ENCODE measurements around the gene NRDC.

DNA sequence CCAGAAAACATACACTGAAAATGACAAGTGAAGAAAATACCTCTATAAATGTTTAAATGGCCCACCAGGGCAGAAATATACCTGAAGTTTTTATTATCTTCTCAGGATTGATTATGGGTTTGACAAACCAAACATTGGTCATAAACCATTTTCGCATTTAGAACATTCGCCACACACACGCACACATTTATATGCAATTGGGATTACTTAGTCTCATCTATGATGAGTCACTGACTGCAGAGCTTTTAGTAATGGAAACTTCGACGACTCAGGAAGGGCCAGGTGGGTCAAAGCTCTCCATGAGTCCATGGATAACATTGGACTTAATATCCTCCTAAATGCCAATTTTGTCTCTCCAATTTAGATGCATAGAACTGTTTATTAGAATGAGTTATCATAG, 16.9 kb downstream of the NRDC start:
- TF ChIP-seq, protein P1, sequence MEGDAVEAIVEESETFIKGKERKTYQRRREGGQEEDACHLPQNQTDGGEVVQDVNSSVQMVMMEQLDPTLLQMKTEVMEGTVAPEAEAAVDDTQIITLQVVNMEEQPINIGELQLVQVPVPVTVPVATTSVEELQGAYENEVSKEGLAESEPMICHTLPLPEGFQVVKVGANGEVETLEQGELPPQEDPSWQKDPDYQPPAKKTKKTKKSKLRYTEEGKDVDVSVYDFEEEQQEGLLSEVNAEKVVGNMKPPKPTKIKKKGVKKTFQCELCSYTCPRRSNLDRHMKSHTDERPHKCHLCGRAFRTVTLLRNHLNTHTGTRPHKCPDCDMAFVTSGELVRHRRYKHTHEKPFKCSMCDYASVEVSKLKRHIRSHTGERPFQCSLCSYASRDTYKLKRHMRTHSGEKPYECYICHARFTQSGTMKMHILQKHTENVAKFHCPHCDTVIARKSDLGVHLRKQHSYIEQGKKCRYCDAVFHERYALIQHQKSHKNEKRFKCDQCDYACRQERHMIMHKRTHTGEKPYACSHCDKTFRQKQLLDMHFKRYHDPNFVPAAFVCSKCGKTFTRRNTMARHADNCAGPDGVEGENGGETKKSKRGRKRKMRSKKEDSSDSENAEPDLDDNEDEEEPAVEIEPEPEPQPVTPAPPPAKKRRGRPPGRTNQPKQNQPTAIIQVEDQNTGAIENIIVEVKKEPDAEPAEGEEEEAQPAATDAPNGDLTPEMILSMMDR (IDR thresholded peaks at IDR 0.05) = no peak
- TF ChIP-seq EZH2 (IDR thresholded peaks at IDR 0.05) = no peak
